Measurements from ENCODE around the gene GLUD2.
"Not testable (repeated sequence)": the region's sequence is repeated elsewhere in the genome, so short reads cannot be mapped to it uniquely, and the experiment has no call there.

GLUD2 gene

GRCh38 chrX:121047441-121048419 is at the start of gene GLUD2:
TSS of gene GLUD2 (plus strand) at chrX:121047610. CDS start at chrX:121047685, 75 bp downstream.
- not testable (repeated sequence) for H3K36me3 ChIP-seq (ENCODE audit: control insufficient read depth, insufficient read depth, low read length); H3K4me1 ChIP-seq (ENCODE audit: control insufficient read depth, insufficient read depth, low read length); H3K9me3 ChIP-seq (ENCODE audit: control insufficient read depth, insufficient read depth, low read length); H3K9ac ChIP-seq (ENCODE audit: low read depth, low read length)
- H3K27me3 ChIP-seq (ENCODE audit: control insufficient read depth, insufficient read depth, low read length) = peaks cover 25% of the 10 kb centered on the region
- peak within 1 kb of the TSS; percentile 13 for H3K4me3 ChIP-seq (ENCODE audit: low read depth, low read length)

- Histone ChIP-seq H3K27me3 (ENCODE audit: control insufficient read depth, insufficient read depth, low read length) (no peaks in the 10 kb centered on the region), H3K9me3 (ENCODE audit: control insufficient read depth, insufficient read depth, low read length) (no peaks in the 10 kb centered on the region), H3K4me3 (ENCODE audit: low read depth, low read length) (no peak overlapping the region), H3K9ac (ENCODE audit: low read depth, low read length) (no peak overlapping the region), H3K4me1 (ENCODE audit: control insufficient read depth, insufficient read depth, low read length) (peaks cover 2% of the 10 kb centered on the region), H3K36me3 (ENCODE audit: control insufficient read depth, insufficient read depth, low read length) (no peaks in the 10 kb centered on the region)
Observed at GRCh38 chrX:120999413-120999812, 48.0 kb upstream of the GLUD2 start.

GRCh38 chrX:121000589-121000988 is 46.8 kb upstream of the GLUD2 start:
- H3K36me3 ChIP-seq (ENCODE audit: control insufficient read depth, insufficient read depth, low read length) = no peaks in the 10 kb centered on the region
- H3K9me3 ChIP-seq (ENCODE audit: control insufficient read depth, insufficient read depth, low read length) = no peaks in the 10 kb centered on the region
- no peak overlapping the region for H3K9ac ChIP-seq (ENCODE audit: low read depth, low read length)
- H3K4me1 ChIP-seq (ENCODE audit: control insufficient read depth, insufficient read depth, low read length) = peaks cover 2% of the 10 kb centered on the region
- no peak overlapping the region for H3K4me3 ChIP-seq (ENCODE audit: low read depth, low read length)
- no peaks in the 10 kb centered on the region for H3K27me3 ChIP-seq (ENCODE audit: control insufficient read depth, insufficient read depth, low read length)

GRCh38 chrX:121008920-121009319 is 38.5 kb upstream of the GLUD2 start:
- Histone ChIP-seq H3K27me3 (ENCODE audit: control insufficient read depth, insufficient read depth, low read length) (no peaks in the 10 kb centered on the region), H3K4me1 (ENCODE audit: control insufficient read depth, insufficient read depth, low read length) (no peaks in the 10 kb centered on the region), H3K36me3 (ENCODE audit: control insufficient read depth, insufficient read depth, low read length) (no peaks in the 10 kb centered on the region), H3K4me3 (ENCODE audit: low read depth, low read length) (no peak overlapping the region), H3K9me3 (ENCODE audit: control insufficient read depth, insufficient read depth, low read length) (no peaks in the 10 kb centered on the region), H3K9ac (ENCODE audit: low read depth, low read length) (no peak overlapping the region)

- no peaks in the 10 kb centered on the region for H3K36me3 ChIP-seq (ENCODE audit: control insufficient read depth, insufficient read depth, low read length)
- no peaks in the 10 kb centered on the region for H3K27me3 ChIP-seq (ENCODE audit: control insufficient read depth, insufficient read depth, low read length)
- H3K4me3 ChIP-seq (ENCODE audit: low read depth, low read length) = no peak overlapping the region
- no peak overlapping the region for H3K9ac ChIP-seq (ENCODE audit: low read depth, low read length)
- H3K9me3 ChIP-seq (ENCODE audit: control insufficient read depth, insufficient read depth, low read length) = no peaks in the 10 kb centered on the region
- H3K4me1 ChIP-seq (ENCODE audit: control insufficient read depth, insufficient read depth, low read length) = no peaks in the 10 kb centered on the region
Observed at GRCh38 chrX:121009764-121010163, 37.6 kb upstream of the GLUD2 start.

GRCh38 chrX:121010218-121010617 is 37.2 kb upstream of the GLUD2 start:
- H3K4me1 ChIP-seq (ENCODE audit: control insufficient read depth, insufficient read depth, low read length) = no peaks in the 10 kb centered on the region
- H3K27me3 ChIP-seq (ENCODE audit: control insufficient read depth, insufficient read depth, low read length) = no peaks in the 10 kb centered on the region
- no peaks in the 10 kb centered on the region for H3K9me3 ChIP-seq (ENCODE audit: control insufficient read depth, insufficient read depth, low read length)
- H3K4me3 ChIP-seq (ENCODE audit: low read depth, low read length) = no peak overlapping the region
- H3K36me3 ChIP-seq (ENCODE audit: control insufficient read depth, insufficient read depth, low read length) = no peaks in the 10 kb centered on the region
- H3K9ac ChIP-seq (ENCODE audit: low read depth, low read length) = no peak overlapping the region

GRCh38 chrX:121011254-121011653 is 36.2 kb upstream of the GLUD2 start:
- Histone ChIP-seq H3K9me3 (ENCODE audit: control insufficient read depth, insufficient read depth, low read length) (no peaks in the 10 kb centered on the region), H3K9ac (ENCODE audit: low read depth, low read length) (no peak overlapping the region), H3K4me3 (ENCODE audit: low read depth, low read length) (no peak overlapping the region), H3K36me3 (ENCODE audit: control insufficient read depth, insufficient read depth, low read length) (peaks cover under 1% of the 10 kb centered on the region), H3K27me3 (ENCODE audit: control insufficient read depth, insufficient read depth, low read length) (no peaks in the 10 kb centered on the region), H3K4me1 (ENCODE audit: control insufficient read depth, insufficient read depth, low read length) (no peaks in the 10 kb centered on the region)

- Histone ChIP-seq H3K9me3 (ENCODE audit: control insufficient read depth, insufficient read depth, low read length) (no peaks in the 10 kb centered on the region), H3K36me3 (ENCODE audit: control insufficient read depth, insufficient read depth, low read length) (peaks cover 2% of the 10 kb centered on the region), H3K4me3 (ENCODE audit: low read depth, low read length) (no peak overlapping the region), H3K9ac (ENCODE audit: low read depth, low read length) (no peak overlapping the region), H3K27me3 (ENCODE audit: control insufficient read depth, insufficient read depth, low read length) (no peaks in the 10 kb centered on the region), H3K4me1 (ENCODE audit: control insufficient read depth, insufficient read depth, low read length) (no peaks in the 10 kb centered on the region)
Observed at GRCh38 chrX:121013897-121014455, 33.4 kb upstream of the GLUD2 start.

- Histone ChIP-seq H3K9me3 (ENCODE audit: control insufficient read depth, insufficient read depth, low read length) (no peaks in the 10 kb centered on the region), H3K4me1 (ENCODE audit: control insufficient read depth, insufficient read depth, low read length) (no peaks in the 10 kb centered on the region), H3K4me3 (ENCODE audit: low read depth, low read length) (no peak overlapping the region), H3K36me3 (ENCODE audit: control insufficient read depth, insufficient read depth, low read length) (peaks cover 2% of the 10 kb centered on the region), H3K9ac (ENCODE audit: low read depth, low read length) (no peak overlapping the region), H3K27me3 (ENCODE audit: control insufficient read depth, insufficient read depth, low read length) (no peaks in the 10 kb centered on the region)
Observed at GRCh38 chrX:121014826-121015225, 32.6 kb upstream of the GLUD2 start.

GRCh38 chrX:121028419-121028818 is 19.0 kb upstream of the GLUD2 start:
- Histone ChIP-seq H3K4me3 (ENCODE audit: low read depth, low read length) (no peak overlapping the region), H3K27me3 (ENCODE audit: control insufficient read depth, insufficient read depth, low read length) (no peaks in the 10 kb centered on the region), H3K9ac (ENCODE audit: low read depth, low read length) (no peak overlapping the region), H3K9me3 (ENCODE audit: control insufficient read depth, insufficient read depth, low read length) (peaks cover 3% of the 10 kb centered on the region), H3K4me1 (ENCODE audit: control insufficient read depth, insufficient read depth, low read length) (no peaks in the 10 kb centered on the region), H3K36me3 (ENCODE audit: control insufficient read depth, insufficient read depth, low read length) (no peaks in the 10 kb centered on the region)

GRCh38 chrX:121030083-121030482 is 17.3 kb upstream of the GLUD2 start:
- no peaks in the 10 kb centered on the region for H3K27me3 ChIP-seq (ENCODE audit: control insufficient read depth, insufficient read depth, low read length)
- peaks cover 3% of the 10 kb centered on the region for H3K9me3 ChIP-seq (ENCODE audit: control insufficient read depth, insufficient read depth, low read length)
- H3K36me3 ChIP-seq (ENCODE audit: control insufficient read depth, insufficient read depth, low read length) = no peaks in the 10 kb centered on the region
- H3K4me1 ChIP-seq (ENCODE audit: control insufficient read depth, insufficient read depth, low read length) = no peaks in the 10 kb centered on the region
- no peak overlapping the region for H3K9ac ChIP-seq (ENCODE audit: low read depth, low read length)
- no peak overlapping the region for H3K4me3 ChIP-seq (ENCODE audit: low read depth, low read length)

GRCh38 chrX:121032531-121032930 is 14.9 kb upstream of the GLUD2 start:
- Histone ChIP-seq H3K4me1 (ENCODE audit: control insufficient read depth, insufficient read depth, low read length) (no peaks in the 10 kb centered on the region), H3K36me3 (ENCODE audit: control insufficient read depth, insufficient read depth, low read length) (no peaks in the 10 kb centered on the region), H3K9ac (ENCODE audit: low read depth, low read length) (no peak overlapping the region), H3K9me3 (ENCODE audit: control insufficient read depth, insufficient read depth, low read length) (no peaks in the 10 kb centered on the region), H3K4me3 (ENCODE audit: low read depth, low read length) (no peak overlapping the region), H3K27me3 (ENCODE audit: control insufficient read depth, insufficient read depth, low read length) (no peaks in the 10 kb centered on the region)

All from iPS-15b (cell line).